HG02759 (cell line): ENCODE data around the gene SH3BP2.

Experiments
- ATAC-seq: cut with Tn5 transposase; IDR thresholded peaks from one replicate; pipeline ENCODE4 v1.9.1; 2021; ENCODE audit warnings: mild to moderate bottlenecking, moderate library complexity; ENCODE audit not compliant: unreplicated experiment

The SH3BP2 gene

GRCh38 chr4:2789793-2790582, 2.9 kb upstream of the SH3BP2 start:
- ATAC-seq: no peak

- no peak for ATAC-seq
These were observed 2.0 kb upstream of the SH3BP2 start for GRCh38 chr4:2790583-2791517.

GRCh38 chr4:2791518-2792395, 1.1 kb upstream of the SH3BP2 start:
- no peak for ATAC-seq

- no peak for ATAC-seq
These were observed 532 bp upstream of the SH3BP2 start for GRCh38 chr4:2792396-2792710.

- ATAC-seq: no peak
These were observed 951 bp downstream of the SH3BP2 start for GRCh38 chr4:2793586-2794485.

GRCh38 chr4:2794486-2795299, 1.8 kb downstream of the SH3BP2 start:
- no peak for ATAC-seq

GRCh38 chr4:2795300-2795892, 2.5 kb downstream of the SH3BP2 start:
- no peak for ATAC-seq

- ATAC-seq: no peak
These were observed 3.3 kb downstream of the SH3BP2 start for GRCh38 chr4:2795893-2796848.

GRCh38 chr4:2796849-2797544, 4.1 kb downstream of the SH3BP2 start:
- ATAC-seq: no peak

- ATAC-seq: no peak
These were observed 4.8 kb downstream of the SH3BP2 start for GRCh38 chr4:2797545-2798305.

- peak; percentile 52 for ATAC-seq
These were observed 5.7 kb downstream of the SH3BP2 start for GRCh38 chr4:2798399-2799223.

- ATAC-seq: no peak
These were observed 6.5 kb downstream of the SH3BP2 start for GRCh38 chr4:2799224-2799911.

GRCh38 chr4:2799971-2800690, 7.2 kb downstream of the SH3BP2 start:
- ATAC-seq: no peak
